Tibial nerve (tissue), 4 donors: ENCODE measurements around the gene MYH16. TPM values are rescaled to one million over a fixed set of nuclear protein-coding genes. Genes with fewer than 3 reads are reported as not detected.
"Not testable (repeated sequence)": the region's sequence is repeated elsewhere in the genome, so short reads cannot be mapped to it uniquely, and the experiment has no call there.

Experiments used
- DNase-seq, 2 donors: peaks; one replicate each; pipeline ENCODE4 v3.0.0-alpha.2; 2019; ENCODE audit warnings: low spot score in 2 of 2
- H3K27ac ChIP-seq, 4 donors: fragments of 200-600 bp; sonication (generic) in 3 of 4; one replicate each; pipeline ENCODE4 v1.5.1; 2017 to 2019; ENCODE audit warnings: mild to moderate bottlenecking in 1 of 4
- H3K27me3 ChIP-seq, 2 donors: fragments of 200-600 bp; sonication (generic) in 1 of 2; one replicate each; pipeline versions ENCODE4 v1.5.1 to v1.6.0; 2017 to 2019
- H3K36me3 ChIP-seq, 3 donors: fragments of 200-600 bp; sonication (generic); one replicate each; pipeline ENCODE4 v1.5.1; 2018 to 2019
- H3K4me1 ChIP-seq, 4 donors: fragments of 200-600 bp; sonication (generic) in 3 of 4; one replicate each; pipeline ENCODE4 v1.5.1; 2017 to 2019
- H3K4me3 ChIP-seq, 4 donors: fragments of 200-600 bp; sonication (generic) in 3 of 4; one replicate each; pipeline ENCODE4 v1.5.1; 2017 to 2019; ENCODE audit warnings: mild to moderate bottlenecking in 1 of 4, moderate library complexity in 1 of 4
- H3K9me3 ChIP-seq, 4 donors: fragments of 200-600 bp; sonication (generic) in 3 of 4; one replicate each; pipeline ENCODE4 v1.5.1; 2017 to 2019
- EP300 ChIP-seq, 2 donors: sonication (generic); formaldehyde crosslinking; IDR thresholded peaks; one replicate each; pipeline ENCODE4 v1.6.1; 2017; ENCODE audit warnings: antibody characterized with exemption in 2 of 2, mild to moderate bottlenecking in 1 of 2
- POLR2A ChIP-seq, 2 donors: fragments of 450-650 bp; IDR thresholded peaks; one replicate each; pipeline ENCODE4 v1.6.1; 2017; ENCODE audit warnings: antibody characterized with exemption in 2 of 2, mild to moderate bottlenecking in 2 of 2, moderate library complexity in 2 of 2
- WGBS, 2 donors: methylation state at CpG; one replicate each; pipeline ENCODE4 v1.1.5; 2018; 5-methylcytosine and 5-hydroxymethylcytosine counted together
- total RNA-seq, 4 donors: library from RNA; depleted of rRNA; stranded (reverse); fragments of >200 nt; gene quantifications; one replicate each; pipeline ENCODE4 v1.1.0, GENCODE V29; 2016
- TF ChIP-seq, protein P1 (sequence below), 5 experiments: fragments of 200-600 bp in 3 of 5; fragments of 450-650 bp in 2 of 5; sonication (generic) in 3 of 5; IDR thresholded peaks; one replicate each; pipeline ENCODE4 v1.5.1; 2016 to 2019; ENCODE audit warnings: antibody characterized with exemption in 5 of 5, mild to moderate bottlenecking in 3 of 5, moderate library complexity in 2 of 5

MYH16 gene
- total RNA-seq, 4 donors from 2014 or later = not detected

GRCh38 chr7:99287779-99288534, 15.3 kb downstream of the MYH16 start:
- TF ChIP-seq POLR2A (IDR thresholded peaks at IDR 0.05) (no peak), EP300 (IDR thresholded peaks at IDR 0.05) (no peak)
- TF ChIP-seq, protein P1, sequence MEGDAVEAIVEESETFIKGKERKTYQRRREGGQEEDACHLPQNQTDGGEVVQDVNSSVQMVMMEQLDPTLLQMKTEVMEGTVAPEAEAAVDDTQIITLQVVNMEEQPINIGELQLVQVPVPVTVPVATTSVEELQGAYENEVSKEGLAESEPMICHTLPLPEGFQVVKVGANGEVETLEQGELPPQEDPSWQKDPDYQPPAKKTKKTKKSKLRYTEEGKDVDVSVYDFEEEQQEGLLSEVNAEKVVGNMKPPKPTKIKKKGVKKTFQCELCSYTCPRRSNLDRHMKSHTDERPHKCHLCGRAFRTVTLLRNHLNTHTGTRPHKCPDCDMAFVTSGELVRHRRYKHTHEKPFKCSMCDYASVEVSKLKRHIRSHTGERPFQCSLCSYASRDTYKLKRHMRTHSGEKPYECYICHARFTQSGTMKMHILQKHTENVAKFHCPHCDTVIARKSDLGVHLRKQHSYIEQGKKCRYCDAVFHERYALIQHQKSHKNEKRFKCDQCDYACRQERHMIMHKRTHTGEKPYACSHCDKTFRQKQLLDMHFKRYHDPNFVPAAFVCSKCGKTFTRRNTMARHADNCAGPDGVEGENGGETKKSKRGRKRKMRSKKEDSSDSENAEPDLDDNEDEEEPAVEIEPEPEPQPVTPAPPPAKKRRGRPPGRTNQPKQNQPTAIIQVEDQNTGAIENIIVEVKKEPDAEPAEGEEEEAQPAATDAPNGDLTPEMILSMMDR (IDR thresholded peaks at IDR 0.05) = no peak
- WGBS, 2 donors = 90 to 94% methylated on average over 23 of the region's 23 CpGs

GRCh38 chr7:99289185-99289584, 16.5 kb downstream of the MYH16 start:
- TF ChIP-seq, protein P1 (IDR thresholded peaks at IDR 0.05) = no peak
- TF ChIP-seq POLR2A (IDR thresholded peaks at IDR 0.05) = no peak
- no peak for TF ChIP-seq EP300 (IDR thresholded peaks at IDR 0.05)
- no peak for DNase-seq
- no peaks in the 10 kb centered on the region for H3K9me3 ChIP-seq
- H3K27me3 ChIP-seq = no peaks in the 10 kb centered on the region
- 76 to 81% methylated on average over 9 of the region's 9 CpGs for WGBS, 2 donors
- H3K4me3 ChIP-seq = no peak overlapping the region
- no peak overlapping the region for H3K27ac ChIP-seq
- H3K36me3 ChIP-seq = peaks cover 0 to 8% (median 0%) of the 10 kb centered on the region in 3 donors
- no peaks in the 10 kb centered on the region for H3K4me1 ChIP-seq

More at GRCh38 chr7:99287779-99288534, 15.3 kb downstream of the MYH16 start:
- Histone ChIP-seq H3K4me1 (no peaks in the 10 kb centered on the region), H3K27ac (no peak overlapping the region), H3K9me3 (no peaks in the 10 kb centered on the region), H3K27me3 (no peaks in the 10 kb centered on the region), H3K4me3 (no peak overlapping the region), H3K36me3 (peaks cover 0 to 19% (median 0%) of the 10 kb centered on the region in 3 donors)
- no peak for DNase-seq

GRCh38 chr7:99290148-99290547, 17.5 kb downstream of the MYH16 start:
- H3K27ac ChIP-seq, H3K4me3 ChIP-seq, DNase-seq, H3K27me3 ChIP-seq, H3K4me1 ChIP-seq, H3K36me3 ChIP-seq, H3K9me3 ChIP-seq: not testable (repeated sequence)
- 93 to 98% methylated on average over 3 of the region's 3 CpGs for WGBS, 2 donors

GRCh38 chr7:99290980-99291607, 18.5 kb downstream of the MYH16 start:
- no peak for DNase-seq
- H3K36me3 ChIP-seq = peaks cover 0 to 8% (median 0%) of the 10 kb centered on the region in 3 donors
- H3K4me3 ChIP-seq = no peak overlapping the region
- H3K4me1 ChIP-seq = no peaks in the 10 kb centered on the region
- H3K9me3 ChIP-seq = no peaks in the 10 kb centered on the region
- H3K27me3 ChIP-seq = no peaks in the 10 kb centered on the region
- TF ChIP-seq POLR2A (IDR thresholded peaks at IDR 0.05) (no peak), EP300 (IDR thresholded peaks at IDR 0.05) (no peak)
- TF ChIP-seq, protein P1 (IDR thresholded peaks at IDR 0.05) = no peak
- WGBS, 2 donors = 81 to 82% methylated on average over 10 of the region's 10 CpGs
- no peak overlapping the region for H3K27ac ChIP-seq

GRCh38 chr7:99292127-99292526, 19.5 kb downstream of the MYH16 start:
- TF ChIP-seq, protein P1 (IDR thresholded peaks at IDR 0.05) = no peak
- TF ChIP-seq POLR2A (IDR thresholded peaks at IDR 0.05) (no peak), EP300 (IDR thresholded peaks at IDR 0.05) (no peak)
- Histone ChIP-seq H3K9me3 (no peaks in the 10 kb centered on the region), H3K27ac (no peak overlapping the region), H3K4me1 (no peaks in the 10 kb centered on the region), H3K27me3 (no peaks in the 10 kb centered on the region), H3K4me3 (no peak overlapping the region), H3K36me3 (peaks cover 0 to under 1% (median 0%) of the 10 kb centered on the region in 3 donors)
- 90 to 91% methylated on average over 13 to 14 of the region's 14 CpGs for WGBS, 2 donors
- DNase-seq = no peak
